ENCODE results near the gene TRPM6. TPM values are rescaled to one million over a fixed set of nuclear protein-coding genes. Genes with fewer than 3 reads are reported as not detected.
"Not testable (repeated sequence)": the region's sequence is repeated elsewhere in the genome, so short reads cannot be mapped to it uniquely, and the experiment has no call there.

The TRPM6 gene
- total RNA-seq, 1 experiment from 2014 or later: 1.4 TPM

DNA sequence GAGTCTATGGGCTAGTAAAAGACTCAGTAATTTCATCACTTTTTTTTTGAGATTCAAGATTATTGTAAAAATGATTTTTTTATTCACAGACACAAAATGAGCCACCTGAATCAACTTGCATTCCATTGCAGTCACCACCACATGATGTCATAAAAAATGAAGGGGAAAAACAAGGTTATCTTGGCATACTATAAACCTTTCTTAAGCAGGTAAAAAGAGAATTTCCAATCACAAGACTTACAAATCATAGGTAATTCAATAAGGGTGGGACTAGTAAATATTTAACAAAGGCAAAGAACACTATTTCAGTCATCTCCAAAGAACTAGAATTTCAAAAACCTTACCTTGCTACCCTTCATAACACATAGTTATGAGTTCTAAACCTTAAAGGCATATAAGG, 30.7 kb downstream of the TRPM6 start (continued):
- TF ChIP-seq HMGA2 (CRISPR knock-in tag; IDR thresholded peaks at IDR 0.05): no peak
- TF ChIP-seq OVOL2 (CRISPR knock-in tag; IDR thresholded peaks at IDR 0.05; ENCODE audit: borderline replicate concordance): no peak
- no peak for TF ChIP-seq RELA (CRISPR knock-in tag; IDR thresholded peaks at IDR 0.05; ENCODE audit: borderline replicate concordance)
- no peak for TF ChIP-seq KAT7 (CRISPR knock-in tag; IDR thresholded peaks at IDR 0.05; ENCODE audit: borderline replicate concordance)
- TF ChIP-seq, protein P1, sequence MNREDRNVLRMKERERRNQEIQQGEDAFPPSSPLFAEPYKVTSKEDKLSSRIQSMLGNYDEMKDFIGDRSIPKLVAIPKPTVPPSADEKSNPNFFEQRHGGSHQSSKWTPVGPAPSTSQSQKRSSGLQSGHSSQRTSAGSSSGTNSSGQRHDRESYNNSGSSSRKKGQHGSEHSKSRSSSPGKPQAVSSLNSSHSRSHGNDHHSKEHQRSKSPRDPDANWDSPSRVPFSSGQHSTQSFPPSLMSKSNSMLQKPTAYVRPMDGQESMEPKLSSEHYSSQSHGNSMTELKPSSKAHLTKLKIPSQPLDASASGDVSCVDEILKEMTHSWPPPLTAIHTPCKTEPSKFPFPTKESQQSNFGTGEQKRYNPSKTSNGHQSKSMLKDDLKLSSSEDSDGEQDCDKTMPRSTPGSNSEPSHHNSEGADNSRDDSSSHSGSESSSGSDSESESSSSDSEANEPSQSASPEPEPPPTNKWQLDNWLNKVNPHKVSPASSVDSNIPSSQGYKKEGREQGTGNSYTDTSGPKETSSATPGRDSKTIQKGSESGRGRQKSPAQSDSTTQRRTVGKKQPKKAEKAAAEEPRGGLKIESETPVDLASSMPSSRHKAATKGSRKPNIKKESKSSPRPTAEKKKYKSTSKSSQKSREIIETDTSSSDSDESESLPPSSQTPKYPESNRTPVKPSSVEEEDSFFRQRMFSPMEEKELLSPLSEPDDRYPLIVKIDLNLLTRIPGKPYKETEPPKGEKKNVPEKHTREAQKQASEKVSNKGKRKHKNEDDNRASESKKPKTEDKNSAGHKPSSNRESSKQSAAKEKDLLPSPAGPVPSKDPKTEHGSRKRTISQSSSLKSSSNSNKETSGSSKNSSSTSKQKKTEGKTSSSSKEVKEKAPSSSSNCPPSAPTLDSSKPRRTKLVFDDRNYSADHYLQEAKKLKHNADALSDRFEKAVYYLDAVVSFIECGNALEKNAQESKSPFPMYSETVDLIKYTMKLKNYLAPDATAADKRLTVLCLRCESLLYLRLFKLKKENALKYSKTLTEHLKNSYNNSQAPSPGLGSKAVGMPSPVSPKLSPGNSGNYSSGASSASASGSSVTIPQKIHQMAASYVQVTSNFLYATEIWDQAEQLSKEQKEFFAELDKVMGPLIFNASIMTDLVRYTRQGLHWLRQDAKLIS (CRISPR knock-in tag; IDR thresholded peaks at IDR 0.05; ENCODE audit: borderline replicate concordance): no peak

GRCh38 chr9:74855072-74855471, 32.6 kb downstream of the TRPM6 start:
- H3K36me3 Mint-ChIP-seq: no peaks in the 10 kb centered on the region
- no peaks in the 10 kb centered on the region for H3K27me3 Mint-ChIP-seq (ENCODE audit: low read depth)
- H3K27ac Mint-ChIP-seq: no peak overlapping the region
- POLR2A ChIA-PET: no interaction called here
- TF ChIP-seq NFATC4 (CRISPR knock-in tag; IDR thresholded peaks at IDR 0.05) (no peak), GRHL2 (CRISPR knock-in tag; IDR thresholded peaks at IDR 0.05; ENCODE audit: insufficient replicate concordance, severe bottlenecking) (no peak), PRDM15 (CRISPR knock-in tag; IDR thresholded peaks at IDR 0.05) (no peak), ZNF425 (CRISPR knock-in tag; conservative IDR thresholded peaks at IDR 0.05) (no peak), NR1H2 (CRISPR knock-in tag; IDR thresholded peaks at IDR 0.05) (no peak), ZNF138 (CRISPR knock-in tag; conservative IDR thresholded peaks at IDR 0.05) (no peak)
- TF ChIP-seq, protein P2, sequence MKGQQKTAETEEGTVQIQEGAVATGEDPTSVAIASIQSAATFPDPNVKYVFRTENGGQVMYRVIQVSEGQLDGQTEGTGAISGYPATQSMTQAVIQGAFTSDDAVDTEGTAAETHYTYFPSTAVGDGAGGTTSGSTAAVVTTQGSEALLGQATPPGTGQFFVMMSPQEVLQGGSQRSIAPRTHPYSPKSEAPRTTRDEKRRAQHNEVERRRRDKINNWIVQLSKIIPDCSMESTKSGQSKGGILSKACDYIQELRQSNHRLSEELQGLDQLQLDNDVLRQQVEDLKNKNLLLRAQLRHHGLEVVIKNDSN (CRISPR knock-in tag; IDR thresholded peaks at IDR 0.05): no peak
- TF ChIP-seq, protein P3, sequence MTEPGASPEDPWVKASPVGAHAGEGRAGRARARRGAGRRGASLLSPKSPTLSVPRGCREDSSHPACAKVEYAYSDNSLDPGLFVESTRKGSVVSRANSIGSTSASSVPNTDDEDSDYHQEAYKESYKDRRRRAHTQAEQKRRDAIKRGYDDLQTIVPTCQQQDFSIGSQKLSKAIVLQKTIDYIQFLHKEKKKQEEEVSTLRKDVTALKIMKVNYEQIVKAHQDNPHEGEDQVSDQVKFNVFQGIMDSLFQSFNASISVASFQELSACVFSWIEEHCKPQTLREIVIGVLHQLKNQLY (CRISPR knock-in tag; IDR thresholded peaks at IDR 0.05): no peak
- no peak for DNase-seq (ENCODE audit: low spot score)
- CTCF ChIA-PET: no interaction called here
- H3K4me3 Mint-ChIP-seq: no peak overlapping the region
- H3K4me1 Mint-ChIP-seq: peaks cover 5% of the 10 kb centered on the region
- H3K9me3 Mint-ChIP-seq: no peaks in the 10 kb centered on the region
- no peak for ATAC-seq

- H3K9me3 Mint-ChIP-seq; H3K27me3 Mint-ChIP-seq (ENCODE audit: low read depth); ATAC-seq; H3K4me1 Mint-ChIP-seq; H3K4me3 Mint-ChIP-seq; POLR2A ChIA-PET; H3K27ac Mint-ChIP-seq; DNase-seq (ENCODE audit: low spot score); CTCF ChIA-PET; H3K36me3 Mint-ChIP-seq: not testable (repeated sequence)
These were observed 34.7 kb downstream of the TRPM6 start for GRCh38 chr9:74853024-74853423.
